Peyer's patch (tissue), 4 donors: ENCODE measurements around the gene SMG1. TPM values are rescaled to one million over a fixed set of nuclear protein-coding genes. Genes with fewer than 3 reads are reported as not detected.

ENCODE experiments used
- DNase-seq, 3 donors: peaks; one replicate each; pipeline ENCODE4 v3.0.0-alpha.2; 2017 to 2019
- H3K27ac ChIP-seq, 4 donors: fragments of 200-600 bp; sonication (generic); one replicate each; pipeline ENCODE4 v1.5.1; 2016 to 2019
- H3K27me3 ChIP-seq, 2 donors: fragments of 200-600 bp; sonication (generic); one replicate each; pipeline ENCODE4 v1.5.1; 2019
- H3K36me3 ChIP-seq, 3 donors: fragments of 200-600 bp; sonication (generic); one replicate each; pipeline ENCODE4 v1.5.1; 2016 to 2019
- H3K4me1 ChIP-seq, 4 donors: fragments of 200-600 bp; sonication (generic); one replicate each; pipeline ENCODE4 v1.5.1; 2016 to 2019
- H3K4me3 ChIP-seq, 4 donors: fragments of 200-600 bp; sonication (generic); 1 replicate in 3 of 4; 2 replicates in 1 of 4; pipeline ENCODE4 v1.5.1; 2016 to 2019; ENCODE audit warnings: mild to moderate bottlenecking in 1 of 4
- H3K9me3 ChIP-seq, 4 donors: fragments of 200-600 bp; sonication (generic); one replicate each; pipeline ENCODE4 v1.5.1; 2016 to 2019; ENCODE audit warnings: mild to moderate bottlenecking in 1 of 4
- CTCF ChIP-seq, 6 experiments: fragments of 450-650 bp in 4 of 6; fragments of 200-600 bp in 2 of 6; sonication (generic) in 1 of 6; IDR thresholded peaks; one replicate each; pipeline ENCODE4 v1.5.1; 2017 to 2019; ENCODE audit warnings: antibody characterized with exemption in 6 of 6, mild to moderate bottlenecking in 3 of 6, moderate library complexity in 1 of 6
- POLR2A ChIP-seq, 2 donors: fragments of 450-650 bp; IDR thresholded peaks; one replicate each; pipeline ENCODE4 v1.5.1; 2017; ENCODE audit warnings: antibody characterized with exemption in 2 of 2, mild to moderate bottlenecking in 2 of 2, moderate library complexity in 2 of 2
- total RNA-seq, 4 donors: library from RNA; depleted of rRNA; stranded (reverse); fragments of >200 nt; gene quantifications; one replicate each; pipeline ENCODE4 v1.1.0, GENCODE V29; 2016

Gene SMG1
- total RNA-seq, 4 donors from 2014 or later: 129 to 157 (median 137) TPM

DNA sequence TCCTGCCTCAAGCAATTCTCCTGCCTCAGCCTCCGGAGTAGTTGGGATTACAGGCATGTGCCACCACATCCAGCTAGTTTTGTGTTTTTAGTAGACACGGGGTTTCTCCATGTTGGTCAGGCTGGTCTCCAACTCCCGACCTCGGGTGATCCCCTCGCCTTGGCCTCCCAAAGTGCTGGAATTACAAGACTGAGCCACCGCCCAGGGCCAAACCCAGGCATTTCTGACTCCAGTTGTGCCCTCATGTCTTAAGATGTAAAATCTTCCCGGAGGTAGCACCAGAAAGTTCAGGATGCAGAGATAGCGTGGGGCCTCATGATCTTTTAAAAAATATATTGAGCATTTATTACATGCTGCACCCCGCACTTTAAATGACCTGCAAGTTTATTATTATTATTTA is 12.8 kb upstream of the SMG1 start:
- no peak for DNase-seq
- H3K36me3 ChIP-seq: no peaks in the 10 kb centered on the region
- peak overlapping the region in 2 of 4 donors; percentile 50 to 59 for H3K27ac ChIP-seq
- no peaks in the 10 kb centered on the region for H3K9me3 ChIP-seq
- no peaks in the 10 kb centered on the region for H3K27me3 ChIP-seq
- TF ChIP-seq POLR2A (IDR thresholded peaks at IDR 0.05) (no peak), CTCF (IDR thresholded peaks at IDR 0.05) (no peak)
- H3K4me3 ChIP-seq: no peak overlapping the region
- H3K4me1 ChIP-seq: peaks cover 0 to 7% (median 0%) of the 10 kb centered on the region in 4 donors

- H3K9me3 ChIP-seq: no peaks in the 10 kb centered on the region
- H3K27me3 ChIP-seq: no peaks in the 10 kb centered on the region
- H3K36me3 ChIP-seq: no peaks in the 10 kb centered on the region
- H3K4me1 ChIP-seq: peaks cover 0 to 7% (median 0%) of the 10 kb centered on the region in 4 donors
- DNase-seq: no peak
- H3K27ac ChIP-seq: no peak overlapping the region
- no peak overlapping the region for H3K4me3 ChIP-seq
- TF ChIP-seq CTCF (IDR thresholded peaks at IDR 0.05) (no peak), POLR2A (IDR thresholded peaks at IDR 0.05) (no peak)
Observed at GRCh38 chr16:18937390-18937789, 11.2 kb upstream of the SMG1 start.

DNA sequence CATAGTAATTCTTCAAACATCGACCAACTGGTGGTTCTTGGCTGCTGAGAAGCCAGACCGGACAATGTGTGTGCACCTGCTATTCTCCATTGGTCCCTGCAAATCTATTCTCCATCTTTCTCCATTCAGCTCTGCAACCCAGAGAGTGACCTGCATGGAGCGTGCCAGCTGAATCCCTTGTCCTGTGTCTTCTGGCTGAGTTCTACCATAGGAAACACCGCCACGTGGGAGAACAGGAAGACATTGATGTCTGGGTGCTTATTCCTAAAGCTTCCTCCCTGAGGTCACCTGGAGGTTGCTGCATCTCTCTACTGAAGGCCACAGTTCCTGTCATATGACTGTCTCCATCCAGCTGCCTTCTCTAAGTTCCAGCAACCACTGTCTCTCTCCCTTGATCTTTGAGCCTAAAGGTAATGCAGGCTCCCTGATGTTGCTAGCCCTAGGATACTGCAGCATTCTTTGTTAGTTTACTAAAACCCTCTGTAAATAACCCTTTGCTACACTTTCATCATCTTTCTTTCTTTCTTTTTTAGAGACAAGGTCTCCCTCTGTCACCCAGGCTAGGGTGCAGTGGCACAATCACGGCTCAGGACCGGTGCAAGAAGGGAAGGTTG is 10.6 kb upstream of the SMG1 start:
- H3K36me3 ChIP-seq: no peaks in the 10 kb centered on the region
- H3K27ac ChIP-seq: peak overlapping the region in 2 of 4 donors; percentile 27 to 29
- H3K4me1 ChIP-seq: peaks cover 0 to 7% (median 0%) of the 10 kb centered on the region in 4 donors
- TF ChIP-seq POLR2A (IDR thresholded peaks at IDR 0.05) (no peak), CTCF (IDR thresholded peaks at IDR 0.05) (no peak)
- H3K9me3 ChIP-seq: no peaks in the 10 kb centered on the region
- DNase-seq: no peak
- H3K4me3 ChIP-seq: no peak overlapping the region
- H3K27me3 ChIP-seq: no peaks in the 10 kb centered on the region

GRCh38 chr16:18933501-18933900 is 7.3 kb upstream of the SMG1 start:
- no peak overlapping the region for H3K27ac ChIP-seq
- H3K4me3 ChIP-seq: no peak overlapping the region
- H3K36me3 ChIP-seq: no peaks in the 10 kb centered on the region
- DNase-seq: no peak
- TF ChIP-seq POLR2A (IDR thresholded peaks at IDR 0.05): no peak
- TF ChIP-seq CTCF (IDR thresholded peaks at IDR 0.05): no peak
- peaks cover 0 to 7% (median 0%) of the 10 kb centered on the region in 4 donors for H3K4me1 ChIP-seq
- H3K9me3 ChIP-seq: no peaks in the 10 kb centered on the region
- no peaks in the 10 kb centered on the region for H3K27me3 ChIP-seq

DNA sequence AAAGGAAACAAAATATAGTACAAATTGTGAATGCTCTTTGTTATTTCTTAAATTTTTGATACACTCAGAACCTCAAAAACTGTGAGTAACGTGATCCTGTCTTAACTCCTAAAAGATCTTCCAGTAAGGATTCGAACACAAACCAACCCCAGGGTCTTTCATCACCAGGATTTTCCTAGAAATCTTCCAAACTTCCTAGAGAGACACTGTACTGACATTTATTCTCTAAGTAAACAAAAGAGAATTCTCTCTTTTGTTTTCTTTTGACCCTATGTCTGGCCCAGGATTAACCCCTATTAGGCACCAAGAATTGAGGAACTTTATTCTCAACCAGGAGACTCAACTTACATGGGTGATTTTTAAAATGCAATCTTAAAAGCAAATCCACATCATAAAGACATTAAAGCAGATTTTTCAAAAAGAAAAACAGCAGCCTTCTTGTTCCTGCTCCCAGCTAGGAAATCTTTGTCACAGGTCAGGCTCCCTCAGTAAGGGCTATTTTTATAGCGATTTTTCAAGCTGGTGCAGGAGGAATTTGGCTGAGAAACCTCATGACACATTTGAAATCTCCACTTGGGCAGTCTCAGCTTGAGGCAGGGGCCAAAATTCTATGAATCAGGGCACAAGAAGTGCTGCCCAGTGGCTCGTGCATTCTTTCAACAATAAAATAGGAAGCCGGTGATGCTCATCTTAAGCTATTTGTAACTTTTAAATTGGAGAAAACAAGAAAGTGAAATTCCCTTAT is 6.2 kb upstream of the SMG1 start:
- H3K27me3 ChIP-seq: no peaks in the 10 kb centered on the region
- no peak for DNase-seq
- no peak for TF ChIP-seq CTCF (IDR thresholded peaks at IDR 0.05)
- TF ChIP-seq POLR2A (IDR thresholded peaks at IDR 0.05): no peak
- peaks cover 0 to 7% (median 0%) of the 10 kb centered on the region in 4 donors for H3K4me1 ChIP-seq
- H3K36me3 ChIP-seq: no peaks in the 10 kb centered on the region
- no peak overlapping the region for H3K4me3 ChIP-seq
- no peaks in the 10 kb centered on the region for H3K9me3 ChIP-seq
- H3K27ac ChIP-seq: no peak overlapping the region
